HCT116 (cell line): ENCODE results near the gene OSBPL5.
A peak's percentile ranks its signal among the peaks of the same experiment; 100 is the strongest.

Experiments
- ATF3 ChIP-seq: IDR thresholded peaks from 2 replicates; pipeline ENCODE4 v1.6.1; 2012
- CBX3 ChIP-seq: IDR thresholded peaks from 2 replicates; pipeline ENCODE4 v1.6.1; 2012; ENCODE audit warnings: low read depth
- CEBPB ChIP-seq: IDR thresholded peaks from 2 replicates; pipeline ENCODE4 v1.6.1; 2012; ENCODE audit warnings: low read depth
- CTCF ChIP-seq, 3 experiments: fragments of 200-600 bp in 1 of 3; sonication (generic) in 1 of 3; IDR thresholded peaks in 2 of 3; conservative IDR thresholded peaks in 1 of 3; 2 replicates each; pipeline ENCODE4 v1.5.1; 2012 to 2017; ENCODE audit warnings: low read depth in 2 of 3, low read length in 2 of 3, antibody characterized with exemption in 1 of 3, borderline replicate concordance in 1 of 3, control low read depth in 1 of 3, mild to moderate bottlenecking in 1 of 3, mixed read lengths in 1 of 3, mixed run types in 1 of 3, moderate library complexity in 1 of 3; ENCODE audit not compliant: insufficient read depth in 1 of 3
- EGR1 ChIP-seq: IDR thresholded peaks from 2 replicates; pipeline ENCODE4 v1.6.1; 2012; ENCODE audit warnings: low read depth
- ELF1 ChIP-seq: IDR thresholded peaks from 2 replicates; pipeline ENCODE4 v1.6.1; 2012; ENCODE audit warnings: low read depth, borderline replicate concordance
- EZH2 ChIP-seq: fragments of 200-600 bp; sonication (generic); IDR thresholded peaks from 2 replicates; pipeline ENCODE4 v1.6.1; 2017; ENCODE audit warnings: antibody characterized with exemption, mixed run types
- EZH2phosphoT487 ChIP-seq: fragments of 200-600 bp; IDR thresholded peaks from 2 replicates; pipeline ENCODE4 v1.6.1; 2018; ENCODE audit warnings: antibody characterized with exemption, borderline replicate concordance
- JUND ChIP-seq: IDR thresholded peaks from 2 replicates; pipeline ENCODE4 v1.6.1; 2012
- POLR2A ChIP-seq: IDR thresholded peaks from 2 replicates; pipeline ENCODE4 v1.7.0; 2011; ENCODE audit warnings: borderline replicate concordance; ENCODE audit not compliant: insufficient read depth, insufficient read length; ENCODE audit errors: extremely low read depth
- POLR2AphosphoS5 ChIP-seq: IDR thresholded peaks from 2 replicates; pipeline ENCODE4 v1.6.1; 2011; ENCODE audit warnings: mild to moderate bottlenecking, low read depth, low read length, moderate library complexity
- REST ChIP-seq: IDR thresholded peaks from 2 replicates; pipeline ENCODE4 v1.6.1; 2012; ENCODE audit warnings: low read depth
- ZBTB33 ChIP-seq: IDR thresholded peaks from 2 replicates; pipeline ENCODE4 v1.6.1; 2011; ENCODE audit warnings: mild to moderate bottlenecking, low read length, moderate library complexity; ENCODE audit not compliant: insufficient replicate concordance; ENCODE audit errors: extremely low read depth
- ZNF274 ChIP-seq: fragments of 200-500 bp; sonication (Bioruptor generic); IDR thresholded peaks from 2 replicates; pipeline ENCODE4 v1.6.1; 2014; ENCODE audit warnings: mild to moderate bottlenecking, low read depth, low read length, inconsistent platforms

GRCh38 chr11:3057069-3057963 lies 107.8 kb downstream of the OSBPL5 start, which contains the start of gene CARS1:
- peak; percentile 63 for TF ChIP-seq POLR2A
- TF ChIP-seq JUND, result no peak
- no peak for TF ChIP-seq CTCF (IDR thresholded peaks at IDR 0.05 in 2 of 3, conservative IDR thresholded peaks at IDR 0.05 in 1 of 3; ENCODE audit: borderline replicate concordance in 1 of 3, insufficient read depth in 1 of 3, low read depth in 2 of 3, low read length in 2 of 3)
- TF ChIP-seq ELF1, result peak; percentile 89; the same call in 1 of the 2 replicates
- no peak for TF ChIP-seq EZH2
- no peak for TF ChIP-seq ATF3
- no peak; the same call in 1 of the 2 replicates for TF ChIP-seq CEBPB
- TF ChIP-seq REST, result no peak
- no peak for TF ChIP-seq CBX3
- TF ChIP-seq POLR2AphosphoS5, result peak; percentile 92
- TF ChIP-seq ZNF274, result no peak
- no peak for TF ChIP-seq ZBTB33
- no peak for TF ChIP-seq EGR1
- no peak for TF ChIP-seq EZH2phosphoT487
